ENCODE results near the gene ADSS1. TPM values are rescaled to one million over a fixed set of nuclear protein-coding genes. Genes with fewer than 3 reads are reported as not detected.

ADSS1 gene
- total RNA-seq, 1 experiment from 2014 or later: 1.2 TPM

- Histone ChIP-seq H3K36me3 (peaks cover 23% of the 10 kb centered on the region), H3K4me3 (no peak overlapping the region), H3K4me1 (no peaks in the 10 kb centered on the region; the same call in 1 of the 2 replicates), H3K9me3 (replicated peaks) (no peaks in the 10 kb centered on the region), H3K27me3 (no peaks in the 10 kb centered on the region), H3K27ac (no peak overlapping the region)
- DNase-seq: no peak
Measured at GRCh38 chr14:104701383-104702076, 22.5 kb upstream of the ADSS1 start.

GRCh38 chr14:104702106-104702505 lies 21.9 kb upstream of the ADSS1 start:
- Histone ChIP-seq H3K4me3 (no peak overlapping the region), H3K4me1 (peaks cover 5% of the 10 kb centered on the region), H3K27ac (no peak overlapping the region), H3K36me3 (peaks cover 21% of the 10 kb centered on the region), H3K27me3 (no peaks in the 10 kb centered on the region), H3K9me3 (replicated peaks) (no peaks in the 10 kb centered on the region)
- DNase-seq: no peak

- Histone ChIP-seq H3K4me3 (no peak overlapping the region), H3K36me3 (peaks cover 21% of the 10 kb centered on the region), H3K4me1 (peaks cover 6% of the 10 kb centered on the region), H3K27ac (no peak overlapping the region), H3K9me3 (replicated peaks) (no peaks in the 10 kb centered on the region), H3K27me3 (no peaks in the 10 kb centered on the region)
- no peak for DNase-seq
Measured at GRCh38 chr14:104702673-104703072, 21.4 kb upstream of the ADSS1 start.

- Histone ChIP-seq H3K36me3 (peaks cover 21% of the 10 kb centered on the region), H3K4me3 (no peak overlapping the region), H3K27ac (no peak overlapping the region), H3K27me3 (no peaks in the 10 kb centered on the region), H3K9me3 (replicated peaks) (no peaks in the 10 kb centered on the region), H3K4me1 (peaks cover 6% of the 10 kb centered on the region)
- no peak for DNase-seq
Measured at GRCh38 chr14:104703269-104703668, 20.8 kb upstream of the ADSS1 start.

GRCh38 chr14:104704252-104704651 lies 19.8 kb upstream of the ADSS1 start:
- DNase-seq: no peak
- Histone ChIP-seq H3K27ac (no peak overlapping the region), H3K36me3 (peaks cover 21% of the 10 kb centered on the region), H3K27me3 (no peaks in the 10 kb centered on the region), H3K4me1 (peaks cover 6% of the 10 kb centered on the region), H3K9me3 (replicated peaks) (no peaks in the 10 kb centered on the region), H3K4me3 (no peak overlapping the region)

- Histone ChIP-seq H3K36me3 (peaks cover 21% of the 10 kb centered on the region), H3K27me3 (no peaks in the 10 kb centered on the region), H3K9me3 (replicated peaks) (no peaks in the 10 kb centered on the region), H3K27ac (no peak overlapping the region), H3K4me3 (no peak overlapping the region), H3K4me1 (peaks cover 6% of the 10 kb centered on the region)
- peak in 1 of 2 experiments; percentile 32 for DNase-seq
Measured at GRCh38 chr14:104705340-104706047, 18.5 kb upstream of the ADSS1 start.

- H3K4me3 ChIP-seq: no peak overlapping the region
- H3K27ac ChIP-seq: no peak overlapping the region
- H3K9me3 ChIP-seq (replicated peaks): no peaks in the 10 kb centered on the region
- peaks cover 6% of the 10 kb centered on the region for H3K4me1 ChIP-seq
- peaks cover 18% of the 10 kb centered on the region for H3K36me3 ChIP-seq
- H3K27me3 ChIP-seq: no peaks in the 10 kb centered on the region
- DNase-seq: peak; percentile 60 to 66
Measured at GRCh38 chr14:104706733-104707607, 17.1 kb upstream of the ADSS1 start.

- no peaks in the 10 kb centered on the region for H3K27me3 ChIP-seq
- H3K4me3 ChIP-seq: no peak overlapping the region
- peaks cover 6% of the 10 kb centered on the region for H3K4me1 ChIP-seq
- no peak overlapping the region for H3K27ac ChIP-seq
- H3K36me3 ChIP-seq: peaks cover 17% of the 10 kb centered on the region
- no peak for DNase-seq
- H3K9me3 ChIP-seq (replicated peaks): no peaks in the 10 kb centered on the region
Measured at GRCh38 chr14:104707608-104708595, 16.1 kb upstream of the ADSS1 start.

GRCh38 chr14:104708606-104709268 lies 15.3 kb upstream of the ADSS1 start:
- no peak overlapping the region for H3K4me3 ChIP-seq
- H3K27me3 ChIP-seq: no peaks in the 10 kb centered on the region
- no peaks in the 10 kb centered on the region for H3K9me3 ChIP-seq (replicated peaks)
- H3K27ac ChIP-seq: no peak overlapping the region
- H3K36me3 ChIP-seq: peaks cover 10% of the 10 kb centered on the region
- DNase-seq: peak; percentile 61 to 83
- peaks cover 6% of the 10 kb centered on the region for H3K4me1 ChIP-seq

- Histone ChIP-seq H3K27ac (no peak overlapping the region), H3K27me3 (no peaks in the 10 kb centered on the region), H3K4me3 (no peak overlapping the region), H3K9me3 (replicated peaks) (no peaks in the 10 kb centered on the region), H3K4me1 (peaks cover 6% of the 10 kb centered on the region), H3K36me3 (peaks cover 4% of the 10 kb centered on the region; the same call in 1 of the 2 replicates)
- DNase-seq: no peak
Measured at GRCh38 chr14:104709387-104710039, 14.5 kb upstream of the ADSS1 start.

- Histone ChIP-seq H3K36me3 (no peaks in the 10 kb centered on the region; the same call in 1 of the 2 replicates), H3K27me3 (no peaks in the 10 kb centered on the region), H3K4me1 (peaks cover 6% of the 10 kb centered on the region), H3K4me3 (no peak overlapping the region), H3K9me3 (replicated peaks) (no peaks in the 10 kb centered on the region), H3K27ac (no peak overlapping the region)
- no peak for DNase-seq
Measured at GRCh38 chr14:104710071-104710735, 13.8 kb upstream of the ADSS1 start.

- Histone ChIP-seq H3K27ac (no peak overlapping the region), H3K27me3 (no peaks in the 10 kb centered on the region), H3K4me3 (no peak overlapping the region), H3K36me3 (peaks cover 5% of the 10 kb centered on the region; the same call in 1 of the 2 replicates), H3K4me1 (no peaks in the 10 kb centered on the region), H3K9me3 (replicated peaks) (no peaks in the 10 kb centered on the region)
- no peak for DNase-seq
Measured at GRCh38 chr14:104712881-104713734, 10.9 kb upstream of the ADSS1 start.

Data from SJCRH30 (cell line).